ENCODE measurements around the gene GLOD5.

The GLOD5 gene

GRCh38 chrX:48753708-48754228 is 7.8 kb upstream of the GLOD5 start:
- no peak for DNase-seq (ENCODE audit: low read depth in 2 of 2)

GRCh38 chrX:48754238-48754637 is 7.3 kb upstream of the GLOD5 start:
- DNase-seq (ENCODE audit: low read depth in 2 of 2), result no peak

GRCh38 chrX:48769230-48769629 is 7.7 kb downstream of the GLOD5 start:
- DNase-seq (ENCODE audit: low read depth in 2 of 2), result no peak

- no peak for DNase-seq (ENCODE audit: low read depth in 2 of 2)
These were observed 8.7 kb downstream of the GLOD5 start for GRCh38 chrX:48770296-48770695.

GRCh38 chrX:48772602-48773001 is 11.1 kb downstream of the GLOD5 start:
- DNase-seq (ENCODE audit: low read depth in 2 of 2), result no peak

- DNase-seq (ENCODE audit: low read depth in 2 of 2), result no peak
These were observed 15.4 kb downstream of the GLOD5 start for GRCh38 chrX:48776818-48777439.

GRCh38 chrX:48779399-48779798 is 17.9 kb downstream of the GLOD5 start:
- DNase-seq (ENCODE audit: low read depth in 2 of 2), result no peak

- no peak for DNase-seq (ENCODE audit: low read depth in 2 of 2)
These were observed 20.2 kb downstream of the GLOD5 start for GRCh38 chrX:48781705-48782104.

- DNase-seq (ENCODE audit: low read depth in 2 of 2), result no peak
These were observed 20.7 kb downstream of the GLOD5 start for GRCh38 chrX:48782216-48782615.

- DNase-seq (ENCODE audit: low read depth in 2 of 2), result no peak
These were observed 21.2 kb downstream of the GLOD5 start for GRCh38 chrX:48782795-48783194.

- DNase-seq (ENCODE audit: low read depth in 2 of 2), result no peak
These were observed 23.2 kb downstream of the GLOD5 start for GRCh38 chrX:48784726-48785125.

- DNase-seq (ENCODE audit: low read depth in 2 of 2), result no peak
These were observed 23.6 kb downstream of the GLOD5 start for GRCh38 chrX:48785186-48785539.

- no peak for DNase-seq (ENCODE audit: low read depth in 2 of 2)
These were observed 24.1 kb downstream of the GLOD5 start for GRCh38 chrX:48785540-48786214.

GRCh38 chrX:48786341-48786800 is 24.8 kb downstream of the GLOD5 start, which contains the start of gene GATA1:
GATA1 (plus strand) TSS chrX:48786590; CDS start chrX:48791110, 4,520 bp downstream.
- DNase-seq (ENCODE audit: low read depth in 2 of 2), result no peak

- DNase-seq (ENCODE audit: low read depth in 2 of 2), result no peak
These were observed 25.4 kb downstream of the GLOD5 start for GRCh38 chrX:48786825-48787504.

- no peak for DNase-seq (ENCODE audit: low read depth in 2 of 2)
These were observed 26.2 kb downstream of the GLOD5 start for GRCh38 chrX:48787505-48788443.

- DNase-seq (ENCODE audit: low read depth in 2 of 2), result no peak
These were observed 28.0 kb downstream of the GLOD5 start for GRCh38 chrX:48789366-48790220.

- DNase-seq (ENCODE audit: low read depth in 2 of 2), result no peak
These were observed 28.9 kb downstream of the GLOD5 start for GRCh38 chrX:48790477-48790876.

- DNase-seq (ENCODE audit: low read depth in 2 of 2), result no peak
These were observed 29.7 kb downstream of the GLOD5 start for GRCh38 chrX:48791063-48791820.

- no peak for DNase-seq (ENCODE audit: low read depth in 2 of 2)
These were observed 30.7 kb downstream of the GLOD5 start for GRCh38 chrX:48792219-48792618.

Data from stimulated activated CD4-positive, alpha-beta T cell treated with anti-CD3 and anti-CD28 coated beads, Interleukin-1b, Interleukin-23, amount 100 ng/mL, for 4 hours (primary cell).